Spleen (tissue), 7 donors: ENCODE data around the gene DEPDC5.

Experiments
- POLR2A ChIP-seq, 3 donors: fragments of 450-650 bp; IDR thresholded peaks; one replicate each; pipeline ENCODE4 v1.5.1; 2017; ENCODE audit warnings: antibody characterized with exemption in 3 of 3, mild to moderate bottlenecking in 1 of 3
- TF ChIP-seq, protein P1 (sequence below), 11 experiments: fragments of 200-600 bp in 7 of 11; fragments of 450-650 bp in 4 of 11; sonication (generic) in 4 of 11; IDR thresholded peaks in 8 of 11; conservative IDR thresholded peaks in 3 of 11; 1 replicate in 7 of 11; 2 replicates in 4 of 11; pipeline versions ENCODE4 v1.4.0 to v1.8.0; 2016 to 2021; ENCODE audit warnings: antibody characterized with exemption in 11 of 11, inconsistent platforms in 4 of 11, mild to moderate bottlenecking in 1 of 11
- donor health status: DM: no; HTN: no; CAD: no; lungs with moderate emphysema.
- donor health status: DM: no; HTN: no; CAD: no.
- donor health status: DM: no; HTN: no; CAD: no.

DNA sequence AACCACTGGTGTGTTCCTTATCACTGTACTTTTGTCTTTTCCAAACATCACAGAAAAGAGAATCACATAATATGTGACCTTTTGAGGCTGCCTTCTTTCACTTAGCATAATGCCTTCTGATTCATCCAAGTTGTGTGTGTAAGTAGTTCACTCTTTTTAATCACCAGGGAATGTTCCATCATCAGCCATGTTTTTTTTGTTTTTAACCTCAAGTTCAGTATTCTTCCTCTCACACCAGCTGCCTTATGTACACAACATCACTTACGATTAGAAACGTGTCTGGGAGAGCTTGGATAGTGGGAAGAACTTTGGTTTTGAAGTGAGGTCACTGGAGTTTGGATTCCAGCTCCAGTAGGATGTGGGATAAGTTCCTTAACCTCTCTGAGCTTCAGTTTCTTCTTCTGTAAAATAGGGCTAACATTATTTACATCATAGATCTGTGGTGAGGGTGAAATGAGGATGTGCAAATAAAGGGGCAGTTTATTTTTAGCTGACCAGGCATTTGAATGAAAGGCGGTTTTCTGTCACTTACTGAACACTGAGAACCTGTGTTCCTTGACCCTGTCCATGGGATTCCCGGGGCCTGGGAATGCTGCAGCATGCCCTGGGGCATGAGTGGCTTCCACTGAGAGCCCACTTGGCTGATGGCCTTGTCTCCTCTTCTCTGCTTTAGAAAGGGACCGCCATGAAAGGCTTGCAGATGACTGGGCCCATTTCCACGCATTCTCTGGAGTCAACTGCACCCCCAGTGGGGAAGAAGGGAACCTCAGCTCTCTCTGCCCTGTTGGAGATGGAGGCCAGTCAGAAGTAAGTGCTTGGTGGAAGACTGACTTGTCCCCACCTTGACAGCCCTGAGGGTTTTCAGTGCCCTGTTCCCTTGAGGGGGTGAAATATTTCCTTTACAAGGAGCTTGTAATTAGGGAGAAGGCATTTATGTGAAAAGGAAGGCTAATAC, 92.6 kb downstream of the DEPDC5 start:
- TF ChIP-seq POLR2A (IDR thresholded peaks at IDR 0.05) = no peak
- TF ChIP-seq, protein P1, sequence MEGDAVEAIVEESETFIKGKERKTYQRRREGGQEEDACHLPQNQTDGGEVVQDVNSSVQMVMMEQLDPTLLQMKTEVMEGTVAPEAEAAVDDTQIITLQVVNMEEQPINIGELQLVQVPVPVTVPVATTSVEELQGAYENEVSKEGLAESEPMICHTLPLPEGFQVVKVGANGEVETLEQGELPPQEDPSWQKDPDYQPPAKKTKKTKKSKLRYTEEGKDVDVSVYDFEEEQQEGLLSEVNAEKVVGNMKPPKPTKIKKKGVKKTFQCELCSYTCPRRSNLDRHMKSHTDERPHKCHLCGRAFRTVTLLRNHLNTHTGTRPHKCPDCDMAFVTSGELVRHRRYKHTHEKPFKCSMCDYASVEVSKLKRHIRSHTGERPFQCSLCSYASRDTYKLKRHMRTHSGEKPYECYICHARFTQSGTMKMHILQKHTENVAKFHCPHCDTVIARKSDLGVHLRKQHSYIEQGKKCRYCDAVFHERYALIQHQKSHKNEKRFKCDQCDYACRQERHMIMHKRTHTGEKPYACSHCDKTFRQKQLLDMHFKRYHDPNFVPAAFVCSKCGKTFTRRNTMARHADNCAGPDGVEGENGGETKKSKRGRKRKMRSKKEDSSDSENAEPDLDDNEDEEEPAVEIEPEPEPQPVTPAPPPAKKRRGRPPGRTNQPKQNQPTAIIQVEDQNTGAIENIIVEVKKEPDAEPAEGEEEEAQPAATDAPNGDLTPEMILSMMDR (IDR thresholded peaks at IDR 0.05 in 8 of 11, conservative IDR thresholded peaks at IDR 0.05 in 3 of 11) = peak in 2 of 11 experiments; percentile 16
